Panc1 (cell line): ENCODE data around the gene VHLL.
"Not testable (repeated sequence)": the region's sequence is repeated elsewhere in the genome, so short reads cannot be mapped to it uniquely, and the experiment has no call there.

Source experiments
- REST ChIP-seq, 2 experiments: IDR thresholded peaks; 2 replicates each; pipeline ENCODE4 v1.6.1; 2011 to 2012; ENCODE audit warnings: low read depth in 2 of 2, control low read depth in 1 of 2, low read length in 1 of 2, mild to moderate bottlenecking in 1 of 2, moderate library complexity in 1 of 2; ENCODE audit not compliant: insufficient read depth in 1 of 2
- TF ChIP-seq, protein P1 (sequence below): fragments of 450-650 bp; IDR thresholded peaks from 2 replicates; pipeline ENCODE4 v1.5.1; 2017; ENCODE audit warnings: mild to moderate bottlenecking

GRCh38 chr1:156323179-156323578, 24.1 kb upstream of the VHLL start:
- TF ChIP-seq, protein P1, sequence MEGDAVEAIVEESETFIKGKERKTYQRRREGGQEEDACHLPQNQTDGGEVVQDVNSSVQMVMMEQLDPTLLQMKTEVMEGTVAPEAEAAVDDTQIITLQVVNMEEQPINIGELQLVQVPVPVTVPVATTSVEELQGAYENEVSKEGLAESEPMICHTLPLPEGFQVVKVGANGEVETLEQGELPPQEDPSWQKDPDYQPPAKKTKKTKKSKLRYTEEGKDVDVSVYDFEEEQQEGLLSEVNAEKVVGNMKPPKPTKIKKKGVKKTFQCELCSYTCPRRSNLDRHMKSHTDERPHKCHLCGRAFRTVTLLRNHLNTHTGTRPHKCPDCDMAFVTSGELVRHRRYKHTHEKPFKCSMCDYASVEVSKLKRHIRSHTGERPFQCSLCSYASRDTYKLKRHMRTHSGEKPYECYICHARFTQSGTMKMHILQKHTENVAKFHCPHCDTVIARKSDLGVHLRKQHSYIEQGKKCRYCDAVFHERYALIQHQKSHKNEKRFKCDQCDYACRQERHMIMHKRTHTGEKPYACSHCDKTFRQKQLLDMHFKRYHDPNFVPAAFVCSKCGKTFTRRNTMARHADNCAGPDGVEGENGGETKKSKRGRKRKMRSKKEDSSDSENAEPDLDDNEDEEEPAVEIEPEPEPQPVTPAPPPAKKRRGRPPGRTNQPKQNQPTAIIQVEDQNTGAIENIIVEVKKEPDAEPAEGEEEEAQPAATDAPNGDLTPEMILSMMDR: not testable (repeated sequence)
- TF ChIP-seq REST (IDR thresholded peaks at IDR 0.05; ENCODE audit: insufficient read depth in 1 of 2, low read depth in 2 of 2, low read length in 1 of 2): not testable (repeated sequence)
